Vagina (tissue), 2 donors: Measurements from ENCODE around the gene WWC2.

Experiments used
- CTCF ChIP-seq, 3 experiments: fragments of 450-650 bp in 2 of 3; fragments of 200-600 bp in 1 of 3; sonication (generic) in 1 of 3; IDR thresholded peaks; one replicate each; pipeline ENCODE4 v1.5.1; 2017 to 2019; ENCODE audit warnings: antibody characterized with exemption in 3 of 3, mild to moderate bottlenecking in 2 of 3, moderate library complexity in 2 of 3
- POLR2AphosphoS5 ChIP-seq, 2 donors: sonication (generic); formaldehyde crosslinking; IDR thresholded peaks; one replicate each; pipeline ENCODE4 v1.9.0; 2017; ENCODE audit warnings: antibody characterized with exemption in 2 of 2, mild to moderate bottlenecking in 2 of 2, low read depth in 1 of 2; ENCODE audit not compliant: insufficient read depth in 1 of 2

GRCh38 chr4:183306811-183307210, 207.8 kb downstream of the WWC2 start:
- TF ChIP-seq CTCF (IDR thresholded peaks at IDR 0.05) (no peak), POLR2AphosphoS5 (IDR thresholded peaks at IDR 0.05; ENCODE audit: insufficient read depth in 1 of 2, low read depth in 1 of 2) (no peak)
